C4-2B (cell line): ENCODE results near the gene MPI.
A peak's percentile ranks its signal among the peaks of the same experiment; 100 is the strongest.
"Not testable (repeated sequence)": the region's sequence is repeated elsewhere in the genome, so short reads cannot be mapped to it uniquely, and the experiment has no call there.

ENCODE experiments used
- H3K27ac ChIP-seq: fragments of 450-650 bp; 2 replicates; pipeline ENCODE4 v1.5.1; 2017
- ZFX ChIP-seq: fragments of 450-650 bp; IDR thresholded peaks from 2 replicates; pipeline ENCODE4 v1.6.1; 2017
- TF ChIP-seq, protein P1 (sequence below): fragments of 450-650 bp; conservative IDR thresholded peaks from 2 replicates; pipeline ENCODE4 v1.5.1; 2017; ENCODE audit warnings: mild to moderate bottlenecking

MPI gene

DNA sequence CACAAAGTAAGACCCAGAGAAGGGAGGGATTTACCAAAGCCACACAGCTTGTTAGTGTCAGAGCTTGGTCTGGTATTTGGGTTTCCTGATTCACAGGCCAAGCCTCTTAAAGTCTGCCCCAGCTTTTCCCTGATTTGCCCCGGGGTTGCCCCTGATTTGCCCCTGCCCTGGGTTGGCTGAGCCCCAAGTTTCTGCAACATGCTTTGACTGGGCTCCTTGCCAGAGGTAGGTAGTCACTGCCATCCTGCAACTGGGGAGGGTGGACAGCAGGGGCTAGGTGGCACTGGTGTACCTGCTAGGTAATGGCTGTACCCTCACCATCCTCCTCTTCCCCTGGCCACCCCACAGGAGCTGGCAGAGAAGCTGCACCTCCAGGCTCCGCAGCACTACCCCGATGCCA lies 2.5 kb downstream of the MPI start:
- no peak for TF ChIP-seq ZFX
- TF ChIP-seq, protein P1, sequence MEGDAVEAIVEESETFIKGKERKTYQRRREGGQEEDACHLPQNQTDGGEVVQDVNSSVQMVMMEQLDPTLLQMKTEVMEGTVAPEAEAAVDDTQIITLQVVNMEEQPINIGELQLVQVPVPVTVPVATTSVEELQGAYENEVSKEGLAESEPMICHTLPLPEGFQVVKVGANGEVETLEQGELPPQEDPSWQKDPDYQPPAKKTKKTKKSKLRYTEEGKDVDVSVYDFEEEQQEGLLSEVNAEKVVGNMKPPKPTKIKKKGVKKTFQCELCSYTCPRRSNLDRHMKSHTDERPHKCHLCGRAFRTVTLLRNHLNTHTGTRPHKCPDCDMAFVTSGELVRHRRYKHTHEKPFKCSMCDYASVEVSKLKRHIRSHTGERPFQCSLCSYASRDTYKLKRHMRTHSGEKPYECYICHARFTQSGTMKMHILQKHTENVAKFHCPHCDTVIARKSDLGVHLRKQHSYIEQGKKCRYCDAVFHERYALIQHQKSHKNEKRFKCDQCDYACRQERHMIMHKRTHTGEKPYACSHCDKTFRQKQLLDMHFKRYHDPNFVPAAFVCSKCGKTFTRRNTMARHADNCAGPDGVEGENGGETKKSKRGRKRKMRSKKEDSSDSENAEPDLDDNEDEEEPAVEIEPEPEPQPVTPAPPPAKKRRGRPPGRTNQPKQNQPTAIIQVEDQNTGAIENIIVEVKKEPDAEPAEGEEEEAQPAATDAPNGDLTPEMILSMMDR = no peak
- H3K27ac ChIP-seq = no peak overlapping the region

- H3K27ac ChIP-seq = no peak overlapping the region
Observed at GRCh38 chr15:74892931-74893330, 3.1 kb downstream of the MPI start.

DNA sequence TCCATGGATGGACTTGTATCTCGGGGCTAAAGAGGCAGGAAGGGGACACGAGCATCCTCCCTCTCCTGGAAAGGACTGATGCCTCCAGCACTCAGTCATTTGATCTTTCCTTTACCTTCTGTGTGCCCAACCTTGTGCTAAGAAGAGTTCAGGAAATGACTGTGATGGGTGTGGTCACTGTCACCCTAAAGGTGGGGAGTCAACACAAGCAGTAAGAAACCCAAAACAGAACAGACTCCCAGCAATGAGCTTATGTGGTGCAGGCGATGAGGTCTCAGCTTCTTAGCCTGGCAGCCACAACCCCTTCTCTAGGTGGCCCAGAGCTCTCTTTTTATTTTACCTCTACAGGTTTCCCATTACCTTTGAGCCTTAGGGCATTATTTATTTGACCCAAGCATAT lies 3.8 kb downstream of the MPI start:
- H3K27ac ChIP-seq = no peak overlapping the region
- TF ChIP-seq, protein P1 = no peak
- no peak for TF ChIP-seq ZFX

More at GRCh38 chr15:74892931-74893330, 3.1 kb downstream of the MPI start:
- TF ChIP-seq ZFX = no peak
- TF ChIP-seq, protein P1 = no peak

- not testable (repeated sequence) for H3K27ac ChIP-seq
Observed at GRCh38 chr15:74894383-74894782, 4.5 kb downstream of the MPI start.

DNA sequence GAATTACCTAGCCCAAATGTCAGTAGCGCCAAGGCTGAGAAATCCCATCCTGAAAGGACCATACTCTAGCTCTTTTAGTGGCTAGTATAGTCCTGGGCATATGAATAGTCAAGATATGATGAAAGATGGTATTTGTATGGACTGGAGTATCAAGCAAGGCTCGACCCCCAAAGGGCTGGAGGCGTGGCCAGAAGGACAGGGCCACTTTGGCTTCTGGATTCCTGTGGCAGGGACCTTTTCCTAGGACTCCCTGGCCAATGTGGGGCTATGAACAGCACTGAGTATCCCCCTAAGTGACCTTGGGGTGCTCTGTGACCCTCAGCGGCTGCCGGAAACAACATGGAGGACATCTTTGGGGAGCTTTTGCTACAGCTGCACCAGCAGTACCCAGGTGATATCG lies 6.0 kb downstream of the MPI start:
- H3K27ac ChIP-seq = no peak overlapping the region
- TF ChIP-seq, protein P1 = no peak
- TF ChIP-seq ZFX = no peak

DNA sequence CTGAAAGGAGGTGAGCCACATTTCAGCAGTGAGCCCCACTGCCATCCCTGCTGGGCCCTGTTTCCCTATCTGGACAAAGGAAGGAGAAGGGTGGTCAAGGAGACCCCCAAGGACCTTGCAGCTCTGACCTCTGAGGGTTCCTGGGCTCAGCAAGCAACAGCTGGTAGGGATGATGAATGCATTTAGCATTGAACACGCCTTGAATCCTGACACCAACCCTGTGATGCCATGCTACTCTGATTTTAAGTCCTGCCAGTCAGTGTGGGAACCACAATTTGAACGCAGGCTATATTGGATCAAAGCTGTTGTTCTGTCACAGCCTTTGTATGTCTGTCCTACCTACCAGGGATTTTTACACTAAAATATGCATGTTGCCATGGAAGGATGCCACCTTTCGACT lies 6.5 kb downstream of the MPI start:
- no peak overlapping the region for H3K27ac ChIP-seq
- TF ChIP-seq ZFX = no peak
- TF ChIP-seq, protein P1 = no peak

DNA sequence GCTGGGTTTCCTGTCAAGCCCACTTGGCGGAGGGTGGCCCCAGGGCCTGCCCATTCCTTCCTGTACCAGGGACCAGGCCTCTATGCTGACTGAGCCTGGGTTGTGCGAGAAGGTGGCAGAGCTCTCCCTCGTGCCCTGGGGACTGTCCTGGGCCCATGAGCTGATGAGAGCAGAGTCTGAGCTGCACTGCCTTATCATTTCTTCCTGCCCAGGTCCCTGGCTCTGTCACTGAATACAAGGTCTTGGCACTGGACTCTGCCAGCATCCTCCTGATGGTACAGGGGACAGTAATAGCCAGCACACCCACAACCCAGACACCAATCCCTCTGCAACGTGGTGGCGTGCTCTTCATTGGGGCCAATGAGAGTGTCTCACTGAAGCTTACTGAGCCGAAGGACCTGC lies 7.5 kb downstream of the MPI start:
- TF ChIP-seq, protein P1 = no peak
- no peak for TF ChIP-seq ZFX
- H3K27ac ChIP-seq = no peak overlapping the region

DNA sequence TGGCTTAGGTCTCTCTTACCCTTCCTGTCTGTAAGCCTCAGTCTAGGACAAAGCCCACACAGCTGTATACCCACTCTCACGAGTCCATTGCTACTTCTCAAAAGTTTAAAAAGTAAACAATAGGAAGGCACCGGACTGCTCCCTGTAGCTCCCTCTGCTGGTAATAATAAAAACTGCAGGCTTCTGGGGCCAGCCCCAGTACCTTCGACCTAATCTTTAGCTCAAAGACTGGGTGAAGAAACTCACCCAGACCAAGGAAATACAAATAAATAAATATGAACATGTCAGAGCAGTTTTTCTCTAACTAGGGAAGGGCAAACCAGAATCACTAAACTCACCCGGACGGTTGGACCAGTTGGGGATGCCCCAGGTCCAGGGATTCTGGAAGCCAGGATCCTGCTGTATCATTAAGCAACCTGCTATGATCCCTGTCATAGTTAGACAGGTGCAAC lies 11.8 kb downstream of the MPI start:
- TF ChIP-seq, protein P1 = peak; percentile 99
- no peak for TF ChIP-seq ZFX
- no peak overlapping the region for H3K27ac ChIP-seq
